Osteoblast (primary cell): Measurements from ENCODE around the gene TBRG4. TPM values are rescaled to one million over a fixed set of nuclear protein-coding genes. Genes with fewer than 3 reads are reported as not detected.
A peak's percentile ranks its signal among the peaks of the same experiment; 100 is the strongest.

Experiments
- DNase-seq: peaks from one replicate; pipeline ENCODE4 v3.0.0; 2011; ENCODE audit warnings: low spot score, mixed read lengths; ENCODE audit not compliant: insufficient read length; ENCODE audit errors: missing footprints
- H2AFZ ChIP-seq: 2 replicates; pipeline ENCODE4 v1.6.0; 2011; ENCODE audit warnings: mild to moderate bottlenecking, low read length
- H3K27ac ChIP-seq: 2 replicates; pipeline ENCODE4 v1.5.1; 2011; ENCODE audit warnings: mild to moderate bottlenecking, low read depth, low read length, moderate library complexity
- H3K27me3 ChIP-seq: 2 replicates; pipeline ENCODE4 v1.6.0; 2012; ENCODE audit warnings: mild to moderate bottlenecking, control low read depth, inconsistent platforms, low read length, moderate library complexity; ENCODE audit not compliant: insufficient read depth
- H3K36me3 ChIP-seq: 2 replicates; pipeline ENCODE4 v1.5.1; 2011; ENCODE audit warnings: mild to moderate bottlenecking, low read length, control low read depth, moderate library complexity; ENCODE audit not compliant: insufficient read depth
- H3K4me1 ChIP-seq: 2 replicates; pipeline ENCODE4 v1.5.1; 2011; ENCODE audit warnings: mild to moderate bottlenecking, low read length, control low read depth, moderate library complexity; ENCODE audit not compliant: insufficient read depth
- H3K4me2 ChIP-seq: 2 replicates; pipeline ENCODE4 v1.6.0; 2011; ENCODE audit warnings: mild to moderate bottlenecking, low read length; ENCODE audit not compliant: insufficient read depth
- H3K4me3 ChIP-seq: fragments of 200-600 bp; sonication (generic); 3 replicates; pipeline ENCODE4 v1.5.1; 2012; ENCODE audit warnings: mild to moderate bottlenecking, low read length, inconsistent platforms; ENCODE audit not compliant: insufficient read depth
- H3K79me2 ChIP-seq: 2 replicates; pipeline ENCODE4 v1.6.0; 2012; ENCODE audit warnings: mild to moderate bottlenecking, low read length, control low read depth, inconsistent platforms; ENCODE audit not compliant: insufficient read depth
- H3K9me3 ChIP-seq: 2 replicates; pipeline ENCODE4 v1.5.1; 2011; ENCODE audit warnings: low read depth, low read length, control low read depth
- H4K20me1 ChIP-seq: 2 replicates; pipeline ENCODE4 v1.6.0; 2012; ENCODE audit warnings: mild to moderate bottlenecking, low read length, control low read depth; ENCODE audit not compliant: insufficient read depth
- total RNA-seq: library from RNA; depleted of rRNA; stranded (reverse); fragments of >200 nt; gene quantifications from 2 replicates; pipeline ENCODE4 v1.2.3, GENCODE V29; 2012
- TF ChIP-seq, protein P1 (sequence below): IDR thresholded peaks from 2 replicates; pipeline ENCODE4 v1.5.1; 2011; ENCODE audit warnings: mild to moderate bottlenecking, low read depth, low read length, moderate library complexity; ENCODE audit errors: extremely low read depth

The TBRG4 gene
- total RNA-seq, 1 donor = 43.1 TPM

DNA sequence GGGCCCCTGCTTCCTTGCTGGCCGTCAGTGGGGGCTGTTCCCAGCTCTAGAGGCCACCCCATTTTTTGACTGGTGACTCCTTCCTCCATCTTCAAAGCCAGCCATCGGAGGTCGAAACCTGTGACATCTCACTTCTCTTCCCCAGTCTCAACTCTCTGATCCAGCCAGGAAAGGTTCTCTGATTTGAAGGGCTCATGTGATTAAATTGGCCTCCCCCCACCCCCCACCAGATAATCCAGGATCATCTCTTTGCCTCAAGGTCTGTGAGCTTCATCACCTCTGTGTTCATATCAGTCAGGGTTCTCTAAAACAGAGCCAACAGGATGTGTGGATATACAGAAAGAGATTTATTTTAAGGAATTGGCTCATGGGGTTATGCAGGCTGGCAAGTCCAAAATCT, 40.5 kb upstream of the TBRG4 start:
- no peak overlapping the region for H3K4me2 ChIP-seq
- H3K27ac ChIP-seq = no peak overlapping the region
- no peak for DNase-seq
- no peak overlapping the region for H3K4me3 ChIP-seq
- H3K27me3 ChIP-seq = peaks cover 43% of the 10 kb centered on the region
- H2AFZ ChIP-seq = no peak overlapping the region
- no peaks in the 10 kb centered on the region for H4K20me1 ChIP-seq
- no peaks in the 10 kb centered on the region for H3K36me3 ChIP-seq
- no peaks in the 10 kb centered on the region for H3K4me1 ChIP-seq
- TF ChIP-seq, protein P1, sequence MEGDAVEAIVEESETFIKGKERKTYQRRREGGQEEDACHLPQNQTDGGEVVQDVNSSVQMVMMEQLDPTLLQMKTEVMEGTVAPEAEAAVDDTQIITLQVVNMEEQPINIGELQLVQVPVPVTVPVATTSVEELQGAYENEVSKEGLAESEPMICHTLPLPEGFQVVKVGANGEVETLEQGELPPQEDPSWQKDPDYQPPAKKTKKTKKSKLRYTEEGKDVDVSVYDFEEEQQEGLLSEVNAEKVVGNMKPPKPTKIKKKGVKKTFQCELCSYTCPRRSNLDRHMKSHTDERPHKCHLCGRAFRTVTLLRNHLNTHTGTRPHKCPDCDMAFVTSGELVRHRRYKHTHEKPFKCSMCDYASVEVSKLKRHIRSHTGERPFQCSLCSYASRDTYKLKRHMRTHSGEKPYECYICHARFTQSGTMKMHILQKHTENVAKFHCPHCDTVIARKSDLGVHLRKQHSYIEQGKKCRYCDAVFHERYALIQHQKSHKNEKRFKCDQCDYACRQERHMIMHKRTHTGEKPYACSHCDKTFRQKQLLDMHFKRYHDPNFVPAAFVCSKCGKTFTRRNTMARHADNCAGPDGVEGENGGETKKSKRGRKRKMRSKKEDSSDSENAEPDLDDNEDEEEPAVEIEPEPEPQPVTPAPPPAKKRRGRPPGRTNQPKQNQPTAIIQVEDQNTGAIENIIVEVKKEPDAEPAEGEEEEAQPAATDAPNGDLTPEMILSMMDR = no peak
- H3K9me3 ChIP-seq = no peaks in the 10 kb centered on the region
- no peaks in the 10 kb centered on the region for H3K79me2 ChIP-seq

DNA sequence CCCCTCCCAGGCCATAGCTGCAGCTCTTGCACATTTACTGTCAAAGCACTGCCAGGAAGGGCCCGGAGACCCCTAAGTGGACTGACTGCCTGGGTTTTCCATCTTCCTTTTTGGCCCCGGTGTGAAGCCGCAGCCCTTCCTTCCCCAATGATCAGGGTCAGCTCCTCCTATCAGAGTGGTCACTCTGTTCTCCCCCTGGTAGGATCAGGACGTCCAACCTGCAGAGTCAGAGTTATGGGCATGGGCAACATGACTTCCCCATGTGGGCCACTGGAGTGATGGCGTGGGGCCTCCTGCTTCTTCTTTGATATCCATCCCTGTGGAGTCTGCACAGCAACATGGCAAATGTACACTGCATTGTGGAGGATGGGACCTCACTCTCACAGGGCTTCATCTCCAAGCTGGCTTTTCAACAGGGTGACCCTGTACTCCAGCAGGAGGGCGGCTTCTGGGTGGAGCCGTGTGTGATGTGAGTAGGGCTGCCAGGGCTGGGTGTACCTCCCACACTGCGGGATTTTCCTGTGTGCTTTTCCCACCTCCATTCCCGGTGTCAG, 39.7 kb upstream of the TBRG4 start:
- no peak overlapping the region for H3K4me2 ChIP-seq
- H4K20me1 ChIP-seq = no peaks in the 10 kb centered on the region
- H2AFZ ChIP-seq = no peak overlapping the region
- H3K27ac ChIP-seq = no peak overlapping the region
- H3K4me3 ChIP-seq = no peak overlapping the region
- DNase-seq = no peak
- no peaks in the 10 kb centered on the region for H3K79me2 ChIP-seq
- no peaks in the 10 kb centered on the region for H3K36me3 ChIP-seq
- TF ChIP-seq, protein P1 = no peak
- H3K9me3 ChIP-seq = no peaks in the 10 kb centered on the region
- H3K27me3 ChIP-seq = peaks cover 37% of the 10 kb centered on the region
- H3K4me1 ChIP-seq = no peaks in the 10 kb centered on the region

DNA sequence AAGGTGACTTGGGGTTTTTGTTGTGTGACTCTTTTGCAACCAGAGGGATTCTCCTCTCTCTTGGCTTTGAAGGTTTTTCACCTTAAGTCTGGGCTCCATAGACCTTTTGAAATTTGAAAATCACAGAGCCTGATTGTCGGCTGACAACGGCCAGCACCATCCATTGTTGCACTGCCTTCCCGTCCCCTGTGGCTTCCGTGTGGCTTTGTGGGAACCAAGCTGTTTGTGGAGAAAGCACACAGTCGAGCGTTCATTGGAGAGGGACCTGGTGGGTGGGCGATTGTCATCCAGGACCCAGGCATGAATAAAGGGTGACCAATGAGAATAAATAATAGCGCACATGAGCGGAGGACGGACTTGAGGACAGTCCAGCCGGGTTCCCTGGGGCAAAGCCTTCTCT, 38.7 kb upstream of the TBRG4 start:
- DNase-seq = no peak
- Histone ChIP-seq H3K79me2 (no peaks in the 10 kb centered on the region), H3K27ac (no peak overlapping the region), H3K9me3 (no peaks in the 10 kb centered on the region), H3K27me3 (peaks cover 34% of the 10 kb centered on the region), H3K4me1 (no peaks in the 10 kb centered on the region), H2AFZ (peak overlapping the region; percentile 15), H3K4me2 (no peak overlapping the region), H3K36me3 (no peaks in the 10 kb centered on the region), H4K20me1 (no peaks in the 10 kb centered on the region), H3K4me3 (no peak overlapping the region)
- TF ChIP-seq, protein P1 = no peak

DNA sequence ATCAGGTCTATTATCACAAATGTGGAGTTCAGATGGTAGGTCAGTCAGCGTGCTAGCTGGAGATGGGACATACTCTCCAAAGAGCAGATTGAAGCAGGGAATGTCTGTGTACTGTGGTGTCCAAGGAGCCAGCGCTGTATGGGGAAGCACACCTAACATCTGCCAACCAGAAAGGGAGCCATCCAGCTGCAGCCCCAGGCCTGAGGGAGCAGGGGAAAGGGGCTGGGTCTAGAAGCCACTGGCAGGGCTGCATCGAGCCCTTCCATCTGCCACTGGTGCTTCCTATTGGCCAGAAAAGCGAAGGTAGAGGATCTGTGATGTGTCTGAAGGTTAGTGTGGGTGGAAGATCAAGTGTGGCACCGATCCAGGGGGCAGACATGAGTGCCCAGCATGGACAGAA, 38.1 kb upstream of the TBRG4 start:
- DNase-seq = no peak
- Histone ChIP-seq H3K4me3 (no peak overlapping the region), H3K27me3 (peaks cover 38% of the 10 kb centered on the region), H3K79me2 (no peaks in the 10 kb centered on the region), H2AFZ (no peak overlapping the region), H3K9me3 (no peaks in the 10 kb centered on the region), H3K4me1 (no peaks in the 10 kb centered on the region), H3K27ac (no peak overlapping the region), H3K36me3 (no peaks in the 10 kb centered on the region), H3K4me2 (no peak overlapping the region), H4K20me1 (no peaks in the 10 kb centered on the region)
- TF ChIP-seq, protein P1 = no peak
